NOMO-1 (cell line): ENCODE results near the gene PLAAT4.

Experiments used
- DNase-seq, 2 experiments: peaks; one replicate each; lab custom pipeline; 2025; ENCODE audit not compliant: unreplicated experiment in 2 of 2; lab: John Stamatoyannopoulos, UW

Gene PLAAT4

GRCh38 chr11:63536669-63537292 lies at the start of gene PLAAT4:
PLAAT4 (plus strand) TSS chr11:63536808; CDS start chr11:63536869, 61 bp downstream.
- DNase-seq: peak in 1 of 2 experiments; percentile 52

GRCh38 chr11:63488789-63489188 lies 47.8 kb upstream of the PLAAT4 start:
- no peak for DNase-seq

GRCh38 chr11:63489879-63490278 lies 46.7 kb upstream of the PLAAT4 start:
- no peak for DNase-seq

- DNase-seq: no peak
Observed at GRCh38 chr11:63490551-63491239, 45.9 kb upstream of the PLAAT4 start, which contains the start of gene PLAAT5. PLAAT5 (minus strand) TSS chr11:63491167; CDS start chr11:63491034, 133 bp downstream.

GRCh38 chr11:63491240-63491587 lies 45.4 kb upstream of the PLAAT4 start:
- no peak for DNase-seq

- peak in 1 of 2 experiments; percentile 16 for DNase-seq
Observed at GRCh38 chr11:63491636-63492372, 44.8 kb upstream of the PLAAT4 start.

- DNase-seq: no peak
Observed at GRCh38 chr11:63492441-63492840, 44.2 kb upstream of the PLAAT4 start.

GRCh38 chr11:63493127-63493526 lies 43.5 kb upstream of the PLAAT4 start:
- DNase-seq: no peak

- DNase-seq: no peak
Observed at GRCh38 chr11:63494975-63495374, 41.6 kb upstream of the PLAAT4 start.

- no peak for DNase-seq
Observed at GRCh38 chr11:63499874-63500273, 36.7 kb upstream of the PLAAT4 start.

- no peak for DNase-seq
Observed at GRCh38 chr11:63501236-63501635, 35.4 kb upstream of the PLAAT4 start.

- no peak for DNase-seq
Observed at GRCh38 chr11:63502252-63502820, 34.3 kb upstream of the PLAAT4 start.

GRCh38 chr11:63503492-63503891 lies 33.1 kb upstream of the PLAAT4 start:
- DNase-seq: no peak

GRCh38 chr11:63504054-63504453 lies 32.6 kb upstream of the PLAAT4 start:
- no peak for DNase-seq

- DNase-seq: peak in 1 of 2 experiments; percentile 2
Observed at GRCh38 chr11:63504933-63505586, 31.5 kb upstream of the PLAAT4 start.

- DNase-seq: peak; percentile 71 to 81
Observed at GRCh38 chr11:63505857-63506528, 30.6 kb upstream of the PLAAT4 start, which contains the start of gene LGALS12. LGALS12 (plus strand) TSS chr11:63506084; CDS start chr11:63506459, 375 bp downstream.

- no peak for DNase-seq
Observed at GRCh38 chr11:63506876-63507275, 29.7 kb upstream of the PLAAT4 start.

- DNase-seq: peak; percentile 12 to 38
Observed at GRCh38 chr11:63507511-63507910, 29.1 kb upstream of the PLAAT4 start.

GRCh38 chr11:63508009-63508408 lies 28.6 kb upstream of the PLAAT4 start:
- DNase-seq: peak; percentile 39 to 52

- DNase-seq: no peak
Observed at GRCh38 chr11:63508745-63509144, 27.9 kb upstream of the PLAAT4 start.
